Measurements from ENCODE around the gene PITHD1.
A peak's percentile ranks its signal among the peaks of the same experiment; 100 is the strongest.
"Not testable (repeated sequence)": the region's sequence is repeated elsewhere in the genome, so short reads cannot be mapped to it uniquely, and the experiment has no call there.

The PITHD1 gene

GRCh38 chr1:23799255-23799569 lies 21.0 kb downstream of the PITHD1 start:
- no peak for DNase-seq (ENCODE audit: low read depth)

GRCh38 chr1:23799570-23800399 lies 21.6 kb downstream of the PITHD1 start:
- DNase-seq (ENCODE audit: low read depth): peak; percentile 36

GRCh38 chr1:23800400-23801337 lies 22.5 kb downstream of the PITHD1 start, which contains the start of gene GALE:
GALE (minus strand) TSS chr1:23800754; CDS start chr1:23799007, 1,747 bp downstream.
- DNase-seq (ENCODE audit: low read depth): peak; percentile 98

- DNase-seq (ENCODE audit: low read depth): no peak
These were observed 23.1 kb downstream of the PITHD1 start for GRCh38 chr1:23801338-23801748.

GRCh38 chr1:23801876-23802275 lies 23.7 kb downstream of the PITHD1 start:
- DNase-seq (ENCODE audit: low read depth): no peak

GRCh38 chr1:23802809-23803342 lies 24.7 kb downstream of the PITHD1 start:
- DNase-seq (ENCODE audit: low read depth): not testable (repeated sequence)

GRCh38 chr1:23803674-23804073 lies 25.5 kb downstream of the PITHD1 start:
- DNase-seq (ENCODE audit: low read depth): no peak

GRCh38 chr1:23804183-23804835 lies 26.1 kb downstream of the PITHD1 start:
- DNase-seq (ENCODE audit: low read depth): no peak

- DNase-seq (ENCODE audit: low read depth): no peak
These were observed 26.8 kb downstream of the PITHD1 start for GRCh38 chr1:23805025-23805424.

GRCh38 chr1:23806280-23806679 lies 28.1 kb downstream of the PITHD1 start:
- DNase-seq (ENCODE audit: low read depth): no peak

GRCh38 chr1:23807453-23807852 lies 29.2 kb downstream of the PITHD1 start:
- DNase-seq (ENCODE audit: low read depth): no peak

- DNase-seq (ENCODE audit: low read depth): peak; percentile 77
These were observed 31.5 kb downstream of the PITHD1 start for GRCh38 chr1:23809751-23810171.

GRCh38 chr1:23810818-23811540 lies 32.8 kb downstream of the PITHD1 start:
- DNase-seq (ENCODE audit: low read depth): peak; percentile 46

GRCh38 chr1:23814016-23814415 lies 35.8 kb downstream of the PITHD1 start:
- DNase-seq (ENCODE audit: low read depth): no peak

- DNase-seq (ENCODE audit: low read depth): no peak
These were observed 38.1 kb downstream of the PITHD1 start for GRCh38 chr1:23816361-23816760.

GRCh38 chr1:23816906-23817305 lies 38.7 kb downstream of the PITHD1 start:
- no peak for DNase-seq (ENCODE audit: low read depth)

GRCh38 chr1:23817633-23818032 lies 39.4 kb downstream of the PITHD1 start:
- no peak for DNase-seq (ENCODE audit: low read depth)

GRCh38 chr1:23823767-23824166 lies 45.5 kb downstream of the PITHD1 start:
- DNase-seq (ENCODE audit: low read depth): no peak

- DNase-seq (ENCODE audit: low read depth): no peak
These were observed 46.5 kb downstream of the PITHD1 start for GRCh38 chr1:23824711-23825075.

GRCh38 chr1:23825076-23825761 lies 47.0 kb downstream of the PITHD1 start, which contains the start of gene HMGCL:
HMGCL (minus strand) TSS chr1:23825429; CDS start chr1:23825415, 14 bp downstream.
- peak; percentile 88 for DNase-seq (ENCODE audit: low read depth)

Measured in activated T-cell treated with anti-CD3 and anti-CD28 coated beads for 48 hours (primary cell).